ENCODE results near the gene LAG3.
A peak's percentile ranks its signal among the peaks of the same experiment; 100 is the strongest.

Gene LAG3

GRCh38 chr12:6753772-6754356 is 18.5 kb upstream of the LAG3 start:
- DNase-seq (ENCODE audit: low read depth) = no peak

GRCh38 chr12:6754411-6754810 is 17.9 kb upstream of the LAG3 start:
- no peak for DNase-seq (ENCODE audit: low read depth)

- no peak for DNase-seq (ENCODE audit: low read depth)
These were observed 15.2 kb upstream of the LAG3 start for GRCh38 chr12:6757028-6757690.

- no peak for DNase-seq (ENCODE audit: low read depth)
These were observed 13.7 kb upstream of the LAG3 start for GRCh38 chr12:6758506-6759095.

GRCh38 chr12:6759741-6760140 is 12.6 kb upstream of the LAG3 start:
- DNase-seq (ENCODE audit: low read depth) = no peak

GRCh38 chr12:6763380-6763779 is 8.9 kb upstream of the LAG3 start:
- no peak for DNase-seq (ENCODE audit: low read depth)

GRCh38 chr12:6764011-6764828 is 8.1 kb upstream of the LAG3 start:
- DNase-seq (ENCODE audit: low read depth) = peak; percentile 100

GRCh38 chr12:6765048-6765633 is 7.2 kb upstream of the LAG3 start:
- no peak for DNase-seq (ENCODE audit: low read depth)

GRCh38 chr12:6765634-6766581 is 6.4 kb upstream of the LAG3 start, which contains the start of gene PTMS:
Gene PTMS (plus strand): TSS chr12:6766363. CDS start chr12:6766706, 343 bp downstream.
- peak; percentile 97 for DNase-seq (ENCODE audit: low read depth)

GRCh38 chr12:6766651-6767349 is 5.5 kb upstream of the LAG3 start:
- peak; percentile 76 for DNase-seq (ENCODE audit: low read depth)

GRCh38 chr12:6767353-6768319 is 4.7 kb upstream of the LAG3 start:
- DNase-seq (ENCODE audit: low read depth) = peak; percentile 48

- DNase-seq (ENCODE audit: low read depth) = peak; percentile 33
These were observed 3.8 kb upstream of the LAG3 start for GRCh38 chr12:6768437-6768914.

- peak; percentile 55 for DNase-seq (ENCODE audit: low read depth)
These were observed 3.3 kb upstream of the LAG3 start for GRCh38 chr12:6768990-6769389.

GRCh38 chr12:6769666-6770065 is 2.7 kb upstream of the LAG3 start:
- no peak for DNase-seq (ENCODE audit: low read depth)

- DNase-seq (ENCODE audit: low read depth) = no peak
These were observed 2.2 kb upstream of the LAG3 start for GRCh38 chr12:6770094-6770493.

- DNase-seq (ENCODE audit: low read depth) = no peak
These were observed 1.7 kb upstream of the LAG3 start for GRCh38 chr12:6770600-6770999.

GRCh38 chr12:6771091-6771495 is 1.2 kb upstream of the LAG3 start:
- peak; percentile 25 for DNase-seq (ENCODE audit: low read depth)

- DNase-seq (ENCODE audit: low read depth) = no peak
These were observed 600 bp upstream of the LAG3 start for GRCh38 chr12:6771509-6772330.
